Stimulated activated CD4-positive, alpha-beta T cell treated with anti-CD3 and anti-CD28 coated beads, Interleukin-4, amount 100 ng/mL, for 1 hour (primary cell): Measurements from ENCODE around the gene FOXP1.
"Not testable (repeated sequence)": the region's sequence is repeated elsewhere in the genome, so short reads cannot be mapped to it uniquely, and the experiment has no call there.

Experiments
- DNase-seq: peaks from one replicate; pipeline ENCODE4 v3.0.0-alpha.2; 2020

Gene FOXP1

DNA sequence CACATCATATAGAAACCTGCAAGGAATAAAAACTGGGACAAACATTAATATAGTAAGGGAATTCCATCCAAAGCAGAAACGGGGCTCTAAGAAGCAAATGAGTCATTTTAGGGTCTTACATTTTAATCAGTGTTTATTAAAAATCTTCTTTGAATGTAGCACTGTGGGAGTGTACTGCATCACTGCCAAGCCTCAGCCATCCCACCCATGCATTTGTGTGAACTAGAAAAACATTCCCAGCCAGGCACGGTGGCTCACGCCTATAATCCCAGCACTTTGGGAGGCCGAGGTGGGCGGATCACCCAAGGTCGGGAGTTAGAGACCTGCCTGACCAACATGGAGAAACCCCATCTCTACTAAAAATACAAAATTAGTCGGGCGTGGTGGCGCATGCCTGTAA, 57.1 kb downstream of the FOXP1 start:
- not testable (repeated sequence) for DNase-seq

DNA sequence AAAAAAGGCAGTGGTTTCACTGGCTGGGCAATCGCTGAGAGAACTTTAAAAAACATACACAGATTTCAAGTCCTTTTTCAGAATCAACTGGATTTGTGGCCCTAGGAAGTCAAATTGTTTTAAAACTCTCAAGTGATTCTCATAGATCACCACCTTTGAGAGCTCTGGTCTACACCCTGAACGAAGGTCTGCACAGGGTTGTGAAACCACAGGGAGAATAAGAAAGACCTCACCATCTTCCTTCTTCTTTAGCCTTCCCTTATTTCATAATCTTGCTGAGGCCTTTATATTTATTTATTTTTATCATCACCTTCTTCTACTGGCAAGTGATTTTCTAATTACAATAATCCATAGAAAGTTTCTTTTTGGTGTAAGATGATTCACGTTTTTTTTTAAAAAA, 58.1 kb downstream of the FOXP1 start:
- DNase-seq = no peak

DNA sequence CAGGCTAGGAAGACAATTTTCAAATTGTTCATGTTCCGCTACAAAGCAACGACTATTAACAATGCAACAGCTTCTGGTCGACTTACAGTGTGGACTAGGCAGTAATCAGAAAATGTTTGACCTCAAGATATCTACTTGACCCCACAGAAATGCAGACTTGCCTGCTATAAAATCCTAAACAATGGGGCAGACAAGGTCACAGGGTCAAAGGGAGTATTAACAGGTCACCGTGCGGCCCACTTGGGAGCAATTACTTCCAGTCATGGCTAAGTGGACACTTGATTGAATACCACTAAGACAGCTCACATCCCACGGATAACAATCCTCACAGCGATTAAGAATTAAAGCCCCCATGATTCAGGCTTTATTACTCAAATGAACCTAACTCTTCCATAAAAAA, 58.9 kb downstream of the FOXP1 start:
- DNase-seq = no peak

DNA sequence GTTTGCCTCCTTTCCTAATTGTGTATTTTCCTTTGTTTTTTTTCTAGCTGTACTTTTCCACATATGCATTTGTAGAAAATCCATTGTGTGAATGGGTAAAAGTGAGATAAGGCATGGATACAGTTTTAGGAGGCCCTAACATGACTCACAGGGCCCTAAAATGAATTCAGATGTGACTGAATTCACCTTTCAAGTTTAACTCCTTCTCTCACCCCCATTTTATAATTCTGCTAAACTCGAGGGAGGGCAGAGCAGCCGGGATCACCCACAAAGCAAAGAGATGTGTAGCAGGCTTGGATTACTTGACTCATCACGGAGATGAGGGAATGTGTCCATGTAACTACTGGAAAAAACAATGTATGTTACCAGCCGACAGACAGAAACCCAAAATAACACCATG, 59.9 kb downstream of the FOXP1 start:
- no peak for DNase-seq

DNA sequence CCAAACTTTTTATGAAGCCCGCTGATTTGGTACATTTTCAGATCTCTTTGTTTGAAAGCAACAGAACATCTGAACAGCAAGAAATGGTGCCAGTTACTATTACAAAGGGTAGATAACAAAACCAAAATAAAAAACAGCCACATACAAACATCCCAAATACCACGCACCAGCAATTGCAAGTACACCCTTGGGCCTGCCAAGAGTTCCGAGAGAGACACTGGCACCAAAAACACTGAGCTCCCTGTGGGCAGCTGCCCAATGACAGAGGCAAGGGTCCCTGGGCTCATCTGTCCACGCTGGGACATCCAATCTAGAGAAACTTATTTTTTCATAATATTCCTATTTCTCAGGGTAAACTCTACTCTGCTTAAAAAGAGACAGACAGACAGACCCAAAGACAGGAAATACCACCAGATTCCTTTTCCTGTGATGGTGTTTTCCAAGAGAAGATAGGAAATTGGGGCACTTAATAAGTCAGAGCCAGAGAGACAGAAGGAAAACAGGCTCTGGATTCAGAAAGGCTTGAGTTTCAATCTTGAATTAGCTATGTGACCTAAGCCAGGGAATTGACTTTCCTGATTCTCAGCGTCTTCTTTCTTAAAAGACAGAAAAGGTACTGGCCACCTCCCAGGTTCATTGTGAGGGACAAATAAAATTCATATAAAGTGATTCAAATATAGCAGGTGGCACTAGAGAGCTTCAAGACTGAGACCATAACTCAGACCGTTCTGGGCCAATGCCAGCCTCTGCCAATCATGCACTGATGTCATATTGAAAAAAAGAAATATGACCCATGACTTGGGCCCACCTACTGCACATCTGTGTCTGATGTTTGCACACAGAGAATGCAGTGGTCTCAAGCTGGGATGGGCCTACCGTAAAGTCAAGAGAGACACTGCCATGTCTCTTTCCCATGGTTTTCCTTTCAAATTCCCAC, 61.3 kb downstream of the FOXP1 start:
- DNase-seq = no peak

DNA sequence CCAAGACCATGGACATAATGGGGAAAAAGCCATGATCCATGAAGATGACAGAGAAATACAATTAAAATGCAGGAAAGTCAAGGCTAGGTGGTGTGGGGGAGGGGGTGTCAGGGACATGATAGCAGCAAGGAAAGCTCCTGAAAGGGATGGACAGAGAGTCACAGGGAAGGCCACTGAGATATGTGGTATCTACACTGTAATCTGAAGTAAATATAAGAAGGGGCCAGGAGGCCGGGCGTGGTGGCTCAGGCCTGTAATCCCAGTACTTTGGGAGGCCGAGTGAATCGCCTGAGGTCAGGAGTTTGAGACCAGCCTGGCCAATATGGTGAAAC, 62.5 kb downstream of the FOXP1 start:
- no peak for DNase-seq

DNA sequence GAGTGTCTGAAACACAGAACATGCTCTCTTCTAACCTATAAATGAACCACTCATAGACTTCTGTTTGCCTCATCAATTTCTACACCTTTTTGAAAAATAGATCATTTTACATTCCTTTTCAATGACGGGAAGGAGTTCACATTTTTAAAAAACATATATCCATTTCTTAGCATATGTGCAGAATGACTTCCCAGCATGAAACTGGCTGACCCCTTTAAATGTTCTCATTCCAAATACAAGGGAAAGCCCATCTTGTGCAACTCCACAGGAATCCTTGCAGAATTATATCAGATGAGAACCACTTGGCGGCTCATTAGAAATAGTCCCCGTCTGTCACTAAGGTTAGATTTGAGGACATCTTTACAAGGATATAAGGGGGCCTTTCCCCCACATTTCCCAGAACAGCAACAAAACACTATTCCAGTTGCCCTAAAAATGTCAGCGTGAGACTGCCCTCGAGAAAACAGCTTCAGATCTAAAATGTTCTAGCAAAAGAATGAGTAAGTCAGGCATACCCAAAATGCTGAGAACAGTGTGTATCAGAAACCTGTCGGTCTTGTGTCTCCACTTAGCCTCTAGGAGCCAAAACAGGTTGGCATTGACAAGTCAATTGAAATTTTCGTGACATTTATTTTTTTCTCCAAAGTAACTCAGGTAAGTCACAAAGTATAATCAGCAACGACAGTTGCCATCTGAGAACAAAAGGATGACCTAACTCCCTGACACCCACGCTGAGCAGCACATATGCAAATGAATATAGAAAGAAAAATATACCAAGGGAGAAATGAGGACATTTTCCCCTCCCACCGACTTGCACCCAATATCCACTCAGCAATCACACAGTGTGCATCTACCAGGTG, 63.1 kb downstream of the FOXP1 start:
- DNase-seq = no peak

DNA sequence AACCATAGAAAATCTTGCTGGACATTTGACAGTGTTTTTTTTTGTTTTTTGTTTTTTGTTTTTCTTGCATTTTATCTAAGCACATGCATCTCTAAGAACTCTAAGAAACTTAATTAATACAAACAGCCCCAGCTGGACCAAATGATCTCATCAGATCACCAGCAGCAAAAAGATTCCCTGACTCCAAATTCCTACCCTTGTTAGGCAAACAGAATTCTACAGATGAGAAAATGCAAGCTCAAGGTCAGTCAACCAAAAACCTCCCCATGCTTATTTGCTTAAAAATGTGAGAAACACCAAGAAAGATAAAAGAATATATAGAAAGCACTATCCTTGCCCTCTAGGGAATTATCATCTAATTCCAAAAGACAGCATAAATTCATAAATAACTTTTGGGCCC, 65.4 kb downstream of the FOXP1 start:
- no peak for DNase-seq

DNA sequence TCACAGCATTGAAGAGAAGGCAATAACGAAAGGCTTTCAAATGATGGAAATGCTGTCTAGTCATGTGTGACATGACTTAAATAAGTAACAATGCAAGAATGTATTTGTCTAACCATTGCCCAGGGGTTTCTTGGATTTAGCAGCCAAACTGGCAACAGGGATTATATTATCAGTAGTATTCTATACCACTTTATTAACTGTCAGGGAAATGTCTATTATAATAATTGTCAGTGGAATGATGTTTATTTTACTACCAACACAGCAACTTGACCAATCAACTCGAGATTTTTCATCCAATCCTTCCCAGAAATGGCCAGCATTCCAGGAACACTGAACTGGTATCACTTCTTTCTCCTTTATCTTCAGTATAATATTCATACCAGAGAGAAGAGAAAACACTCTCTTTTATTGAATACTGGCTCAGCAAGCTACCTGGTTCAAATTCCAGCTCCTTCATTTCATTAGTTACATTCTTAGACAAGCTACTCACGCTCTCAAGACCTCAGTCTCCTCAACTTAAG, 66.2 kb downstream of the FOXP1 start:
- no peak for DNase-seq

DNA sequence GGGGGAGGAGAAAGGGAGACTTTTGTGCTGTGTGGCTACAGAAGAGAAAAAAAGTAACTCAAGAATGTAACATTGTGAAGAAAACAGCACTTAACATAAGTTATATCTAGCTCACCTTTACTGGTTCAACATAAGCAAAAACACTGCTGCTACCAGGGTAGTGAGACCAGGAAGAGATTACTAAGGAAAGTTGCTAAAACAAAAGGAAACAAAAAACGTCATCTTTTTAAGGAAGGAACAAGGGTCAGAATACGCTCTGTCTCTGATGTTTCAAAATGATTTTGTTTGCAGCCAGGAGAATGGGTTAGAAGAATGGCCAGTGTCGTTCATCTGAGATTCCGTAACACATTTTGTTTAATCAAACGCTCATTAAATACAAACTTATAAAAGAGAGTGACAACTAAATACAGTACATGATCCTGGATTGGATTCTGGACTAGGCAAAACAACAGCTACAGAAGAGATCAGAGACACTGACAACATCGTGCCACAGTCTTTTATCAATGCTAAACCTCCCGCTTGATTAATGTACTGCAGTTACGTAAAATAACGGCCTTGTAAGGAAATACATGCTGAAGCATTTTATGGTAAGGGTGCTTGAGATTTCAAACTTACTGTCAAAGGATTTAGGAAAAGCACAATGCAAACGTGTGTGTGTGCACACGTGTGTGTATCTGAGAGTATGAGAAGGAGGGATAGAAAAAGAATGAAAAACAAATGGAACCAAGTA, 67.7 kb downstream of the FOXP1 start:
- no peak for DNase-seq

DNA sequence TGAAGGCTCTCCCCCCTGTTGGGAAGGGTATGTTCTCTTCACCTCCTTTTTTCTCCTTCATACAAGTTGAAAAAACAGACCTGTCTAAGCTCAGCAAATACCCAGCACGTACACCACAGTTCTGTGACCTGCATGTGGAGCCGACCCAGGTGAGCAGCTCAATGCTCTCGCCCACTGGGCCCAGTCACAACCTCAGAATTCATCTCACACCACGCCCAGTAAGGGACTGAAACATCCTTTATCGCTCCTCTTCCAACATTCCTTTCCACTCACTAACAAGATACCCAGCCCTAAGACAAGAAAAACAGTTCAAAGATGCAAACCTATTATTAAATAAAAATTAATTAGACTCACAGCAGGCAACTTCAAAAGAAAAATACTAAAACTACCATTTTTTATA, 68.9 kb downstream of the FOXP1 start:
- no peak for DNase-seq

DNA sequence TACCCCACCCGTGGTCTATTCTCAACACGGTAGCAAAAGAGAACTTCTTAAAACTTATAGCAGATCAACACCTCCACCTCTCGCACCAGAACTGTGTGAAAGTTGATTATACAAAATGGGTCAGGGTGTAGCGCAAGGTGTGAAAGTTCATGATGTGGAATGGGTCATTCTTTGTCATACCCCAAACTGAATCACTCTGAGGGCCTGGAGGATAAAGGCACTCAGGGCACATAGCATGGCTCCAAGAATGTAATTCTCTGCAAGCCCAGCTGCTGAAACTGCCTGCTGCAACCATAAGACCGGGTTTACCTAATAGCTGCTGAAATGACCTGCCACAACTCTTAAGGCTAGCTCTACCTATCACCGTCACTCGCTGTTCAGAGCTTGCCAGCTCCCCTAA, 70.0 kb downstream of the FOXP1 start:
- DNase-seq = no peak

DNA sequence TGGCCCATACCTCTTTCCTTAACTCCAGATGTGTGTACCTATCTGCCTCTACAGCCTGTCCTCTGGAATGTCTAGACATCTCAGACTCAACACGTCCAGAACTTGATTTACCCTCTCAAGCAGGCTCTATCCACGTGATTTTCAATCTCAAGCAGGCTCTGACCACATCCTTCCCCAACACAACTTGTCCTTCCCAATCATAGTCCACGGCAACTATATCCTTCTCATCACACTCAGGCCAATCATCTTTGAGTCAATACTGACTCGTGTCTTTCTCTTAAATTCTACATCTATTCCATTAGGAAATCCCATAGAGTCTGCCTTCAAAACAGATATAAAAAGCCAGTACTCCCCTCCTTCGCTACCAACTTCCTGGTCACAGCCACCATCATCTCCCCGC, 70.4 kb downstream of the FOXP1 start:
- no peak for DNase-seq

DNA sequence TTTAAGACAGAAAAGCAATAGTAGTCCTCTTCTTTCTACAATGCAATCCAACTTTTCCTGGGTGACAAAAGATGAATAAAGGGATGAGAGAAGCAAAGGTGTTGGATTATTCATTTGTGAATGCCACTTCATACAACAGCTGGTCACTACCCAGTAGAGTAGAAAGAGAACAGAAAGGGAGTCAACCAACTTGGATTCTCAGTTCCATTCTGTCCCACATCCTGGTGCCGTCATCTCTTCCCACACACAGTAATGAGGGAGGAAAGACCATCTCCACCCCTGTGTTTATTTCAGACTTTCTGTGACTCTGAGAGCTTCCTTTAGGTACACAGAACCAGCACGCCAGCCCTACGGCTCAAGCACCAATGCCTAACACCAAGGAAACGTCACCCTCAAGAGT, 71.0 kb downstream of the FOXP1 start:
- no peak for DNase-seq

DNA sequence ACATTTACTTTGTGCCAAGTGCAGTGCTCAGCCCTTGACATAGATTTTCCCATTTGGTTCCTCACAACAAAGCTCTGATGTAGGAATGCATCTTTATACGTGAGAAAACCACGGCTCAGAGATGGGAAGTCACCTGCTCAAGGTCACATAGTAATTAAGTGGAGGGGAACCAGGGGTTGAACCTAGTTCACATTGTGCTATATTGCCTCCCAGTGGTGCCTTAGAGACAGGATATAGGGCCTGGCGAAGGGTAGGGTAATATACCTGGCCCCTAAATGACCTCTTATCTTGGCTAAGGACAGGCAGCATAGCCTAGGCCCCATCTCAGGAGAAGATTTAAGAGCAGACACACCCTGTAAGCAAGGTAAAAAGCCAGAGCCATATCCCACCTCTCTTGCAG, 71.5 kb downstream of the FOXP1 start:
- no peak for DNase-seq

DNA sequence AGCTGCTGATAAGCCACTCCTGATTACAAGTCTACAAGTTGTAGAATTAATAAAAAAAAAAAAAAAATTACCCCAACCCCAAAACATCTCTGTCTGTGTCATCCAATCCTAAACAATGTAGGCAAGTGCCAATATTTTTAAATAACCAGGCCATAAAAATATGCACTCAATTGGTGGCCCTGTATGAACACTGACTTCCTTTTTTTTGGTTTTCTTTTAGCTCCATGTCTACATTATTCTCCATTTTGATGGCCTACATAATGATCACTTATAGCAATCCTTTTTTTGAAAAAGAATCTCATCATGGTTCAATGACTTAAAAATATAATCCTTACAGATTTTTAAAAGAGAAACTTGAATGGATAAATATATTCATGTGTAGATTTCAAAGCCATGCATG, 72.1 kb downstream of the FOXP1 start:
- DNase-seq = no peak

DNA sequence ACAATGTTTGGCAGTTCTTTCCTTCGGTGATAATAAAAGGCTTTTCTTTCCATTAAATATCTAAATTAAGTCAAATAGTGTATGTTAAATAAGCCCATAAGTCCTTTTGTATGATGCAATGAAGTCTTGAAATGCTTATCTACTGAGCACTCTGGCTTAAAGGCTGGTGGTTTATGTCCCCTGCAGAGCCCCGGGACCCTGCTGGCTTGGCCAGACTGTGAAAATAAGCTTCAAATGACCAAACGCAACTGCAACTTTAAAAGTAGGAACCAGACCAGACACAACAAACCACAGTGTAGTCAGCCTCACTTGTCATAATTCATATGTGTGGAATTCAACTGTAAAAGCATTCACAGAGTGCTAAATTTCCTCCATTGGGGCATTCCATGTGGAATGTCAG, 72.5 kb downstream of the FOXP1 start:
- DNase-seq = no peak

DNA sequence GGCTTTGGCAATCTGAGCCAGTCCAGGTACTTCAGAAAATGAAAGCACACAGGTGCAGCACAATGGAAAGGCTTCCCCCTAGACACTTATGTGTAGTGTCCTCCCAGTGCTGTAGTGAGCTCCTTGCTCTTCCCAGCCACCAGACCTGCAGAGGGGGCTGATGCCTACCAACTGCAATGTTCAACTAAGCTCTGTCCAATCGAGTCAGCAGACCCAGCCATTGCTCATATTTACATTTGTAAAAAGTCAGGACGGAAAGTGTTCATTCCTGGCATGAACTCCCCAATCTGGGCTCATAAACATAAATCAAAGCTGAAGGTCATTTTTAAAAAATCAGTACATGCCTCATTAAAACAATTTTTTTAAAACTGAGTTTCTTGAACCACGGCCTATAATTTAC, 73.0 kb downstream of the FOXP1 start:
- DNase-seq = no peak

DNA sequence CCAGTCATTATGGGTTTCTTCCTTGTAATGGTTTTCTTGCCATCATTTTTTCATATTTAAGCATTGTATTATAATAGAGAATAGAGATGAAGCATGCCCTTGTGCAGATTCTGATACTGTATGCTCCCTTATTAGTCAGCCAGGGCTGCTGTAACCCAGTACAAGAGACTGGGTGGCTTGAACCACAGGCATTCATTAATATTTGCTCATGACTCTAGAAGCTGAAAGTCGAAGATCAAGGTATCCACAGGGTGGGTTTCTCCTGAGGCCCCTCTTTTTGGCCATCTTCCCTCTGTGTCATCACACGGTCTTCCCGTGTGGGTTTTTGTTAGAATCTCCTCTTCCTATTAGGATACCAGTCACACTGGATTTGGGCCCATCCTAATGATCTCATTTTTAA, 74.5 kb downstream of the FOXP1 start:
- DNase-seq = no peak

DNA sequence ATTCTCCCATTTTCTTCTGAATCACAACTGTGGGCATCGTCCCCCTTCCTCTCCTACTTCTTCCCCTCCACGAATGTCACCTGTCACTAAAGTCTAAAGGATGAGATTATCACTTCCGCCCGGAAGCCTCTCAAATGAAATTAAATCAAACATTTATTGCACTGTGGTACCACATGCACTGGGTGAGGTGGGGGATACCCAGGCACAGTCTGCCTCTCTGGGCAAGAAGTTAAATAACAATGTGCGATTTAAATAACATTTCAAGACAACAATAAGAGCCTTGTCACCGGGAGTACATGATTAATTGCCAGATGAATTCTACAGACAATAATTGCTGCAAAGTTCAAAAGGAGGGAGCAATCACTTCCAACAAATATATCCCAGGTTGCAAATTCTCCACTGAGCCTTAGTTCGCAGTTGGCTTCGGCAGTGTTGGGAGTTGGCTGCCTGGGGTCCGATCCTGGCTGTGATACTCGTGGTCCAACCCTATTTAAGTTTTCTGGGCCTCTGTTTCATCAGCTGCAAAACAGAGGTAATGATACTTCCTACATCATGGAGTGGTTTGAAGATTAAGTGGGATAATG, 77.7 kb downstream of the FOXP1 start:
- DNase-seq = no peak

DNA sequence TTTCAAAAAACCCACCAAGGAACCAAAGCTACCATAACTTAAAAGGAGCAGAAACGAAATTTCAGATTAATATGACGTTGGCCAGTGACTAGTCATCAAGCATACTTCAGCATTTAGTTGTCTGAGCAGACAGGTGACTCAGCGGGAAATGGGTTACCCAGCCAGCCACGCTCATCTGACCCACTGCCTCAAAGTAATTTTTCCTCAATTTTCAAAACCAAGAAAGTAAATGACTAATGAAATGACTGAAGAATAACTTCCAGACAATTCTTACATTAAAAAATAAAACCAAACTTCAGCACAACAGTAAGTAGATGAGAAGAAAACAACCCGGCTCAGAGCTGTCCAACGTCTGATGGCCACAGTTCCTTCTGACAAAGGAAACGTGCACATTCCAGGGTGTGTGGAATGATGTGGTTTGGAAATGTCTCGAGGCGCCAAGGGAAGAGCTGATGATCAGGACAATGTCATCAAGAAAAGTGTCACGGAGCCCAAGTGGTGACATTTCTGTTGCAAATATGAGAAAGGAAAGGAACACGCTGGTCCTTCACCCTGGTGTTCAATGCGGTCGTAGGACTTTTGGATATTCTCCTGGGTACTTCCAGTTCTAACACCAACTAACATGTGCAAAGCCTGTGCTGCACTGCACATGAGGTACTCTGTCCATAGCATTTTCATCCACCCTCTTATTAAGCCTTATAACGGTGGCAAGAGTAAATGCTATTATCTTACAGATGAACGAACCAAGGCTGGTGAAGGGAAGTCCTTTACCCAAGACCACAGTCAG, 79.1 kb downstream of the FOXP1 start:
- DNase-seq = peak; percentile 56
